ENCODE data around the gene TPSG1. TPM values are rescaled to one million over a fixed set of nuclear protein-coding genes. Genes with fewer than 3 reads are reported as not detected.

Gene TPSG1
- total RNA-seq, 1 experiment from 2014 or later = not detected

GRCh38 chr16:1274767-1275166 lies 49.7 kb upstream of the TPSG1 start:
- no peaks in the 10 kb centered on the region for H3K4me1 ChIP-seq (ENCODE audit: control insufficient read depth in 1 of 2, insufficient read depth in 2 of 2, low read length in 2 of 2)
- intact Hi-C loops (cut with micrococcal nuclease) = no loop called here
- H3K4me3 ChIP-seq (replicated peaks in 1 of 2; ENCODE audit: low read depth in 1 of 2, low read length in 2 of 2) = no peak overlapping the region
- TF ChIP-seq YY1 (IDR thresholded peaks at IDR 0.05; ENCODE audit: extremely low read depth, insufficient replicate concordance, low read depth, low read length) (no peak), ELF1 (IDR thresholded peaks at IDR 0.05; ENCODE audit: borderline replicate concordance, low read depth) (no peak), REST (IDR thresholded peaks at IDR 0.05; ENCODE audit: low read depth) (no peak), CBX3 (IDR thresholded peaks at IDR 0.05; ENCODE audit: low read depth) (no peak), SP1 (IDR thresholded peaks at IDR 0.05; ENCODE audit: low read depth) (no peak), POLR2A (IDR thresholded peaks at IDR 0.05; ENCODE audit: borderline replicate concordance, extremely low read depth, insufficient read depth, insufficient read length) (no peak), ATF3 (IDR thresholded peaks at IDR 0.05) (no peak), TCF7L2 (IDR thresholded peaks at IDR 0.05; ENCODE audit: borderline replicate concordance, extremely low read depth, insufficient read depth, insufficient read length) (no peak), ZFX (IDR thresholded peaks at IDR 0.05) (no peak), ZNF274 (IDR thresholded peaks at IDR 0.05; ENCODE audit: low read depth, low read length) (no peak), ZBTB33 (IDR thresholded peaks at IDR 0.05; ENCODE audit: extremely low read depth, insufficient replicate concordance, low read length) (no peak), EZH2phosphoT487 (IDR thresholded peaks at IDR 0.05; ENCODE audit: borderline replicate concordance) (no peak)
- no peaks in the 10 kb centered on the region for H4K20me1 ChIP-seq (ENCODE audit: insufficient read depth)
- no peak overlapping the region for H3K9ac ChIP-seq (ENCODE audit: low read length)
- no peak for DNase-seq (ENCODE audit: low read depth, low spot score)
- ChIA-PET RAD21 (ENCODE audit: low non-redundant PET in 1 of 2, low total read pairs in 2 of 2, uncharacterized antibody in 2 of 2, unreplicated experiment in 2 of 2) (no interaction called here), CTCF (no interaction called here), POLR2A (no interaction called here)
- H3K79me2 ChIP-seq (ENCODE audit: insufficient read depth, low read length) = no peaks in the 10 kb centered on the region
- H3K36me3 ChIP-seq (ENCODE audit: control insufficient read depth in 1 of 2, insufficient read depth in 2 of 2, low read length in 2 of 2) = no peaks in the 10 kb centered on the region
- no peak for ATAC-seq
- H2AFZ ChIP-seq (ENCODE audit: low read depth, low read length, poor library complexity, severe bottlenecking) = no peak overlapping the region
- no peaks in the 10 kb centered on the region for H3K27me3 ChIP-seq (ENCODE audit: insufficient read depth, low read length)
- no peaks in the 10 kb centered on the region for H3K9me2 ChIP-seq (ENCODE audit: insufficient read depth)
- no peaks in the 10 kb centered on the region for H3K9me3 ChIP-seq (ENCODE audit: control insufficient read depth in 1 of 2, insufficient read depth in 1 of 2, low read depth in 1 of 2, low read length in 2 of 2)
- BruUV-seq (replicated peaks) = no TSS peak
- no peak overlapping the region for H3K4me2 ChIP-seq (ENCODE audit: low read length)
- no peak overlapping the region for H3K27ac ChIP-seq (ENCODE audit: low read depth, low read length)
